HG03025 (cell line): ENCODE measurements around the gene CRIM1.

Experiments
- ATAC-seq: cut with Tn5 transposase; IDR thresholded peaks from one replicate; pipeline ENCODE4 v1.9.1; 2021; ENCODE audit warnings: mild to moderate bottlenecking, moderate library complexity; ENCODE audit not compliant: unreplicated experiment, low FRiP score

The CRIM1 gene

GRCh38 chr2:36449943-36450392 is 94.4 kb downstream of the CRIM1 start:
- no peak for ATAC-seq

GRCh38 chr2:36450466-36451196 is 95.1 kb downstream of the CRIM1 start:
- no peak for ATAC-seq

GRCh38 chr2:36451512-36451911 is 95.9 kb downstream of the CRIM1 start:
- no peak for ATAC-seq

- no peak for ATAC-seq
These were observed 96.7 kb downstream of the CRIM1 start for GRCh38 chr2:36452260-36452659.

- ATAC-seq: no peak
These were observed 98.1 kb downstream of the CRIM1 start for GRCh38 chr2:36453652-36454051.

GRCh38 chr2:36455011-36455410 is 99.4 kb downstream of the CRIM1 start:
- no peak for ATAC-seq

- no peak for ATAC-seq
These were observed 100.2 kb downstream of the CRIM1 start for GRCh38 chr2:36455788-36456187.

GRCh38 chr2:36456227-36457175 is 100.9 kb downstream of the CRIM1 start:
- ATAC-seq: no peak

- ATAC-seq: no peak
These were observed 102.5 kb downstream of the CRIM1 start for GRCh38 chr2:36458106-36458505.

- ATAC-seq: no peak
These were observed 104.2 kb downstream of the CRIM1 start for GRCh38 chr2:36459725-36460137.

GRCh38 chr2:36461039-36461681 is 105.6 kb downstream of the CRIM1 start:
- no peak for ATAC-seq

GRCh38 chr2:36462311-36462935 is 106.8 kb downstream of the CRIM1 start:
- ATAC-seq: no peak

GRCh38 chr2:36463365-36463764 is 107.8 kb downstream of the CRIM1 start:
- no peak for ATAC-seq

GRCh38 chr2:36464006-36464721 is 108.6 kb downstream of the CRIM1 start:
- ATAC-seq: no peak

GRCh38 chr2:36466135-36466534 is 110.6 kb downstream of the CRIM1 start:
- peak; percentile 48 for ATAC-seq

- no peak for ATAC-seq
These were observed 113.0 kb downstream of the CRIM1 start for GRCh38 chr2:36468463-36469105.

GRCh38 chr2:36469106-36469477 is 113.5 kb downstream of the CRIM1 start:
- no peak for ATAC-seq

- ATAC-seq: no peak
These were observed 114.1 kb downstream of the CRIM1 start for GRCh38 chr2:36469710-36470109.

GRCh38 chr2:36473230-36473629 is 117.7 kb downstream of the CRIM1 start:
- ATAC-seq: no peak
